A549 (cell line): ENCODE measurements around the gene ADCY3. TPM values are rescaled to one million over a fixed set of nuclear protein-coding genes. Genes with fewer than 3 reads are reported as not detected.

Experiments used
- ATAC-seq, 2 experiments: fragments of 200-7000 bp in 1 of 2; fragments of >200 bp in 1 of 2; cut with Nextera tagmentation in 1 of 2; cut with Tn5 transposase in 1 of 2; 3 replicates each; pipeline versions ENCODE4 v1.8.0 to v1.9.1; 2018 to 2020; ENCODE audit warnings: mild to moderate bottlenecking in 1 of 2, moderate library complexity in 1 of 2
- CTCF ChIA-PET: fragments of 300-600 bp; sonication (Branson Sonifier 250); formaldehyde crosslinking; extraction: SDS; loops from one replicate; lab custom pipeline; 2021; ENCODE audit warnings: antibody characterized with exemption, inconsistent platforms; lab: Yijun Ruan, JAX
- POLR2A ChIA-PET: fragments of 350-600 bp; formaldehyde crosslinking; extraction: SDS; loops from one replicate; lab custom pipeline; 2021; ENCODE audit warnings: antibody characterized with exemption, inconsistent platforms; lab: Yijun Ruan, JAX
- DNase-seq, 2 experiments: peaks; one replicate each; pipeline versions ENCODE4 v3.0.0 to v3.0.0-alpha.2; 2011 to 2016; ENCODE audit warnings: low read depth in 1 of 2, low spot score in 1 of 2
- FAIRE-seq: peaks from 2 replicates; lab custom pipeline; 2011; peaks lifted over from hg19 to GRCh38; lab: Jason Lieb, UNC
- H3K27ac ChIP-seq, 2 experiments: fragments of >200 bp; sonication (Bioruptor Twin); formaldehyde crosslinking; 3 replicates each; pipeline ENCODE4 v1.5.1; 2016 to 2017
- H3K4me1 ChIP-seq: fragments of >200 bp; sonication (Bioruptor Twin); formaldehyde crosslinking; 3 replicates; pipeline ENCODE4 v1.6.1; 2016
- H3K4me2 ChIP-seq: fragments of >200 bp; sonication (Bioruptor Twin); formaldehyde crosslinking; 3 replicates; pipeline ENCODE4 v1.6.1; 2016
- H3K4me3 ChIP-seq: fragments of >200 bp; sonication (Bioruptor Twin); formaldehyde crosslinking; 3 replicates; pipeline ENCODE4 v1.5.1; 2016
- H3K9me3 ChIP-seq: fragments of >200 bp; sonication (Bioruptor Twin); formaldehyde crosslinking; 3 replicates; pipeline ENCODE4 v1.6.1; 2016
- CBX2 ChIP-seq: fragments of 200-600 bp; sonication (generic); IDR thresholded peaks from 2 replicates; pipeline ENCODE4 v1.6.1; 2016; ENCODE audit warnings: low read depth, mild to moderate bottlenecking, borderline replicate concordance
- CBX8 ChIP-seq: fragments of 200-600 bp; sonication (generic); IDR thresholded peaks from 2 replicates; pipeline ENCODE4 v1.6.1; 2016
- EHF ChIP-seq: fragments of 250-450 bp; sonication (Bioruptor Pico); IDR thresholded peaks from 2 replicates; pipeline ENCODE4 v1.5.0; 2020; ENCODE audit warnings: mild to moderate bottlenecking
- EHMT2 ChIP-seq: fragments of 200-600 bp; sonication (generic); IDR thresholded peaks from 2 replicates; pipeline ENCODE4 v1.6.1; 2016; ENCODE audit warnings: antibody characterized with exemption, low read depth, mild to moderate bottlenecking, moderate library complexity
- ESRRA ChIP-seq: fragments of 150-350 bp; IDR thresholded peaks from 2 replicates; pipeline ENCODE4 v1.6.1; 2014; ENCODE audit warnings: mild to moderate bottlenecking, low read length, borderline replicate concordance
- FOSL2 ChIP-seq, 2 experiments: fragments of 450-650 bp in 1 of 2; fragments of >200 bp in 1 of 2; sonication (Bioruptor Twin) in 1 of 2; formaldehyde crosslinking; IDR thresholded peaks; 2 replicates each; pipeline versions ENCODE4 v1.5.0 to v1.6.1; 2016 to 2020; ENCODE audit warnings: mild to moderate bottlenecking in 1 of 2, moderate library complexity in 1 of 2
- HDAC2 ChIP-seq: fragments of 200-600 bp; sonication (generic); IDR thresholded peaks from 2 replicates; pipeline ENCODE4 v1.6.1; 2016
- HES2 ChIP-seq: fragments of >200 bp; sonication (Bioruptor Twin); formaldehyde crosslinking; IDR thresholded peaks from 2 replicates; pipeline ENCODE4 v1.6.1; 2016
- HEYL ChIP-seq: fragments of 250-450 bp; sonication (Bioruptor Pico); IDR thresholded peaks from 2 replicates; pipeline ENCODE4 v1.8.0; 2021; ENCODE audit warnings: mild to moderate bottlenecking, moderate library complexity
- HOXB5 ChIP-seq: fragments of 250-450 bp; sonication (Bioruptor Pico); IDR thresholded peaks from 2 replicates; pipeline ENCODE4 v1.5.0; 2020; ENCODE audit warnings: mild to moderate bottlenecking, moderate library complexity
- MAX ChIP-seq: IDR thresholded peaks from 2 replicates; pipeline ENCODE4 v1.6.1; 2012
- MYC ChIP-seq: IDR thresholded peaks from 2 replicates; pipeline ENCODE4 v1.6.1; 2012; ENCODE audit warnings: mild to moderate bottlenecking, inconsistent platforms, low read length, improper control_type of control experiment, borderline replicate concordance
- NR3C1 ChIP-seq: fragments of >200 bp; sonication (Bioruptor Twin); formaldehyde crosslinking; IDR thresholded peaks from 3 replicates; pipeline ENCODE4 v1.6.1; 2017
- POLR2A ChIP-seq: IDR thresholded peaks from 2 replicates; pipeline ENCODE4 v1.6.1; 2012; ENCODE audit warnings: mild to moderate bottlenecking, low read length
- RNF2 ChIP-seq: fragments of 200-600 bp; sonication (generic); IDR thresholded peaks from 2 replicates; pipeline ENCODE4 v1.6.1; 2016; ENCODE audit warnings: low read depth, mild to moderate bottlenecking, antibody characterized with exemption, moderate library complexity, borderline replicate concordance
- SREBF2 ChIP-seq: fragments of 450-650 bp; IDR thresholded peaks from 2 replicates; pipeline ENCODE4 v1.6.1; 2014; ENCODE audit warnings: mild to moderate bottlenecking, moderate library complexity
- TFCP2L1 ChIP-seq: fragments of 250-450 bp; sonication (Bioruptor Pico); IDR thresholded peaks from 2 replicates; pipeline ENCODE4 v1.5.0; 2021; ENCODE audit warnings: mild to moderate bottlenecking
- WGBS: methylation state at CpG from one replicate; pipeline ENCODE4 v1.1.6; 2017; ENCODE audit errors: missing lambda C conversion rate; 5-methylcytosine and 5-hydroxymethylcytosine counted together
- polyA plus RNA-seq, 4 experiments: library from polyadenylated mRNA; depleted of rRNA in 3 of 4; stranded (reverse); fragments of >200 nt; fragmentation: RNase III in 1 of 4; extraction: RNeasy Plus Mini Kit Qiagen cat#74134 plus additional on column Dnase treatment in 1 of 4; gene quantifications; 2 replicates in 3 of 4; 3 replicates in 1 of 4; pipeline ENCODE4 v1.2.3, GENCODE V29; 2011 to 2017
- TF ChIP-seq, protein P1 (sequence below): IDR thresholded peaks from 2 replicates; pipeline ENCODE4 v1.6.1; 2012
- TF ChIP-seq, protein P2 (sequence below): fragments of >200 bp; sonication (Bioruptor Twin); formaldehyde crosslinking; IDR thresholded peaks from 3 replicates; pipeline ENCODE4 v1.5.1; 2016

ADCY3 gene
- polyA plus RNA-seq, 2 of the 4 experiments (the other 2 are of a cell fraction), result 37.4 to 65.4 TPM

- TF ChIP-seq, protein P1, sequence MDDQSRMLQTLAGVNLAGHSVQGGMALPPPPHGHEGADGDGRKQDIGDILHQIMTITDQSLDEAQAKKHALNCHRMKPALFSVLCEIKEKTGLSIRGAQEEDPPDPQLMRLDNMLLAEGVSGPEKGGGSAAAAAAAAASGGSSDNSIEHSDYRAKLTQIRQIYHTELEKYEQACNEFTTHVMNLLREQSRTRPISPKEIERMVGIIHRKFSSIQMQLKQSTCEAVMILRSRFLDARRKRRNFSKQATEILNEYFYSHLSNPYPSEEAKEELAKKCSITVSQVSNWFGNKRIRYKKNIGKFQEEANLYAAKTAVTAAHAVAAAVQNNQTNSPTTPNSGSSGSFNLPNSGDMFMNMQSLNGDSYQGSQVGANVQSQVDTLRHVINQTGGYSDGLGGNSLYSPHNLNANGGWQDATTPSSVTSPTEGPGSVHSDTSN, result no peak
- no peak for TF ChIP-seq SREBF2
- TF ChIP-seq, protein P2, sequence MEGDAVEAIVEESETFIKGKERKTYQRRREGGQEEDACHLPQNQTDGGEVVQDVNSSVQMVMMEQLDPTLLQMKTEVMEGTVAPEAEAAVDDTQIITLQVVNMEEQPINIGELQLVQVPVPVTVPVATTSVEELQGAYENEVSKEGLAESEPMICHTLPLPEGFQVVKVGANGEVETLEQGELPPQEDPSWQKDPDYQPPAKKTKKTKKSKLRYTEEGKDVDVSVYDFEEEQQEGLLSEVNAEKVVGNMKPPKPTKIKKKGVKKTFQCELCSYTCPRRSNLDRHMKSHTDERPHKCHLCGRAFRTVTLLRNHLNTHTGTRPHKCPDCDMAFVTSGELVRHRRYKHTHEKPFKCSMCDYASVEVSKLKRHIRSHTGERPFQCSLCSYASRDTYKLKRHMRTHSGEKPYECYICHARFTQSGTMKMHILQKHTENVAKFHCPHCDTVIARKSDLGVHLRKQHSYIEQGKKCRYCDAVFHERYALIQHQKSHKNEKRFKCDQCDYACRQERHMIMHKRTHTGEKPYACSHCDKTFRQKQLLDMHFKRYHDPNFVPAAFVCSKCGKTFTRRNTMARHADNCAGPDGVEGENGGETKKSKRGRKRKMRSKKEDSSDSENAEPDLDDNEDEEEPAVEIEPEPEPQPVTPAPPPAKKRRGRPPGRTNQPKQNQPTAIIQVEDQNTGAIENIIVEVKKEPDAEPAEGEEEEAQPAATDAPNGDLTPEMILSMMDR, result no peak
- no peak for TF ChIP-seq CBX2
- no peak for TF ChIP-seq HES2
- no peak for TF ChIP-seq TFCP2L1 (CRISPR knock-in tag)
Observed at GRCh38 chr2:24898122-24899109, 21.6 kb downstream of the ADCY3 start (continued).

- no peak overlapping the region for H3K27ac ChIP-seq
- TF ChIP-seq ESRRA (no peak), NR3C1 (no peak), HOXB5 (no peak), TFCP2L1 (CRISPR knock-in tag) (no peak), MAX (no peak), HDAC2 (no peak), CBX8 (no peak), RNF2 (no peak), MYC (no peak), SREBF2 (no peak), EHMT2 (no peak), EHF (CRISPR knock-in tag) (no peak), HEYL (CRISPR knock-in tag) (no peak), POLR2A (no peak)
- TF ChIP-seq, protein P2, result no peak
- ChIA-PET CTCF (interaction anchor here (0.8 to 1.2 kb wide), 2 partner anchors 13 to 1070 kb away, joined by 3 to 4 read pairs; no protein-coding TSS in a partner anchor), POLR2A (no interaction called here)
- peaks cover 54% of the 10 kb centered on the region for H3K9me3 ChIP-seq
- H3K4me1 ChIP-seq, result no peaks in the 10 kb centered on the region
- H3K4me2 ChIP-seq, result no peak overlapping the region
- DNase-seq (peak in 1 of 2 experiments; percentile 24), FAIRE-seq (no peak), ATAC-seq (no peak)
- WGBS, result 57% methylated on average over 3 of the region's 3 CpGs
- H3K4me3 ChIP-seq, result no peak overlapping the region
Observed at GRCh38 chr2:24894750-24895149, 25.3 kb downstream of the ADCY3 start.

GRCh38 chr2:24893934-24894333 lies 26.1 kb downstream of the ADCY3 start:
- POLR2A ChIA-PET, result no interaction called here
- 43% methylated on average over 3 of the region's 3 CpGs for WGBS
- no peak for FAIRE-seq
- H3K4me1 ChIP-seq, result no peaks in the 10 kb centered on the region
- DNase-seq, result no peak
- no peak for TF ChIP-seq CBX2
- TF ChIP-seq FOSL2 (IDR thresholded peaks at IDR 0.05), result no peak
- TF ChIP-seq FOSL2 (CRISPR knock-in tag; IDR thresholded peaks at IDR 0.05), result peak; percentile 59
- H3K27ac ChIP-seq, result no peak overlapping the region
- H3K4me3 ChIP-seq, result no peak overlapping the region
- no peak for ATAC-seq
- CTCF ChIA-PET, result no interaction called here
- peaks cover 54% of the 10 kb centered on the region for H3K9me3 ChIP-seq
- no peak overlapping the region for H3K4me2 ChIP-seq
